ENCODE measurements around the gene RASL10B.

The RASL10B gene

GRCh38 chr17:35717475-35717874 lies 14.0 kb upstream of the RASL10B start:
- no peak for DNase-seq (ENCODE audit: low read depth)

- no peak for DNase-seq (ENCODE audit: low read depth)
Observed at GRCh38 chr17:35723735-35724134, 7.7 kb upstream of the RASL10B start.

DNA sequence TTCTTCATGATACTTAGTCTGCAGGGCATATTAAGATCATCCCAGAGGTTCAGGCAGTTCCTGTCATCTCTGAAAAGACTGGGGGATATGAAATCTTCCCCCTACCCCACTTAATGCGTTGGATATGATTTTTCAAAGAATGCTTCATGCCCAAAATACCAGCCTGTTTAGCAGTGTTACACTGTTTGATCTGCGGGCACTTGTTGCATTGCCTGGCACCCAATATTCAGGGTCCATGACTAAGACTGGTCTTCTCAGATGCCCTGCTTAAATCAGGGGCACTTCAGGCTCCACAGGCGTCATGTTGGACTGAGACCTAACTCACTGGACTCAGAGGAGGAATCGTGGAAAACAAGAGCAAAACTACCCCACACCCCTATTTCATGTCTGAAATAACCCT lies 6.4 kb upstream of the RASL10B start:
- no peak for DNase-seq (ENCODE audit: low read depth)

DNA sequence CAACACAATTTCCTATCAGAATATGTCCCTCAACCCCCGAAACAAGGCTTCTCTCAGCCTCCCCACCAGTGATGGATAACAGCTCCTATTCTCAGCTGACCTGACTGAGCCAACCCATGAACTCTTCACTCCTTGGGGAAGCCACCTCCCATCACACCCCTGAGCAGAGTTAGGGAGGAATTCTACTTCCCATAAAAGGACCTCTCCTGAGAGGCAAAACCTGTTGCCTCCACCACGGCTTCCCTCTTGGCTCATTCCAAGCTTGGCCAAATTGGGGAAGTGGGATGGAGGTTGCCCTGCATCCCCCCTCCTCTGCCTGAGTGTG lies 5.7 kb upstream of the RASL10B start:
- no peak for DNase-seq (ENCODE audit: low read depth)

GRCh38 chr17:35726127-35726952 lies 5.1 kb upstream of the RASL10B start:
- no peak for DNase-seq (ENCODE audit: low read depth)

DNA sequence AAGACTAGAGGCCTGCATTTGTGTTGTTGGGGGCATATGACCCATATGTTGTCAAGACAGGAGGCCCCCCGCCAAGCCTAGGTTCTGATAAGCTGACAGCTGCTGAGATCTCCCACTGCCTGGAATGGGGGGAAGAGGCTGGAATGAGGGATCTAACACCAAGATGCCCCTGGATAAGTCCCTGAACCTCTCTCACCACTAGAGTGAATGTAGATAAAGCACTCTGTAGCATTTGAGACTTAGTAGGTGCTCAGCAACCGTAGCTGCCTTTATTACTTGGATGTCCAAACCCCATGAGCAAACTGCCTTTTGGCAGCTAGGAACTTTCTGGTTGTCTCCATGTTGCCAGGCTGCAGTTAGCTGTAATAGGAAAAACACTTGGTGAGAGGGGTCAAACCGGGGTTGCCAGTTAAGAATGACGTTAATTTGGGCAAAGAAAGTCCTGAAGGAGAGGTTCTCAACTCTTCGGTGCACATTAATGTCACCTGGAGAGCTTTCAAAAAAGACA lies 4.4 kb upstream of the RASL10B start:
- DNase-seq (ENCODE audit: low read depth), result no peak

- no peak for DNase-seq (ENCODE audit: low read depth)
Observed at GRCh38 chr17:35727635-35728034, 3.8 kb upstream of the RASL10B start.

DNA sequence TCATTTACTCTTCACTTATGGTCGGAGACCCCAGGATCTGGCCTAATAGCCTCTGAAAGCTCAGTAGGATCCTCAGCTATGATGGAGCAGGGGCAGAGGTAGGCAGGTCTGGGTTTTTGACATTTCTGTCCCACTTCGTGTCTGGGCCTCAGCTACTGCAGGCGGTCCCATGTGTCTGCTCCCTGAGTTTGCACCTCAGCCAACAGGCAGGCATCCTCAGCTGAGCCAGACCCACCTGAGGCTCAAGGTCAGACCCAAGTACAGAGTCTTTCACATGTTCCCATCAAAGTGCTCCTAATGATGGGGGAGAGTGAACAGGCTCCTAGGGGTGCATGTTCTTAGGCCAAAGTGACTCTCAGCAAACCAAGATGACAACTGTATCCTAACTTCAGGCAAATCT lies 2.9 kb upstream of the RASL10B start:
- no peak for DNase-seq (ENCODE audit: low read depth)

- no peak for DNase-seq (ENCODE audit: low read depth)
Observed at GRCh38 chr17:35729405-35729833, 2.0 kb upstream of the RASL10B start.

DNA sequence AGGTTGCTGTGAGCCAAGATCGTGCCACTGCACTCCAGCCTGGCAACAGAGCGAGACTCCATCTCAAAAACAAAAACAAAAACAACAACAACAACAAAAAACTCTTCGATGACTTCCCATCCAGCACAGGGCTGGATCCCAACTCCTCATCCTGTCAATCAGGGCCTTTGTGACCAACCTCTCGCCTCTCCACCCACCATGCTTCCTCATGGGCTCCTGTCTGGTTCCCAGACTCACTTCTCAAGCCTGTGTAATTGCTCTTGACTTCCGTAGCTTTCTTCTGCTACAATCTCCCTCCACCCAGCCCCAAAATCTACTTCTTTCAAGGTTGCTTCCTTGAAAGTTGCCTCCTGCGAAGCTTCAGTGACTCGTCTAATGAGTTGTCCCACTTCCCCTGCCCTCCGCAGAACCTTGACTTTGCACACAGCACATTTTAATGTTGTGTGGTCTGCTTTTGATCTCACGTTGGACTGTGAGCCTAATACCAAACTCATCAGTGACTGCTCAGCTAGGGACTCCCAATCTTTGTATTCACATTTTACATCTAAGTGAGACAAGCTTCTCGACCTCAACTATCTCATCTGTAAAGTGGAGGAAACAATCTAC lies 936 bp upstream of the RASL10B start:
- DNase-seq (ENCODE audit: low read depth), result no peak

DNA sequence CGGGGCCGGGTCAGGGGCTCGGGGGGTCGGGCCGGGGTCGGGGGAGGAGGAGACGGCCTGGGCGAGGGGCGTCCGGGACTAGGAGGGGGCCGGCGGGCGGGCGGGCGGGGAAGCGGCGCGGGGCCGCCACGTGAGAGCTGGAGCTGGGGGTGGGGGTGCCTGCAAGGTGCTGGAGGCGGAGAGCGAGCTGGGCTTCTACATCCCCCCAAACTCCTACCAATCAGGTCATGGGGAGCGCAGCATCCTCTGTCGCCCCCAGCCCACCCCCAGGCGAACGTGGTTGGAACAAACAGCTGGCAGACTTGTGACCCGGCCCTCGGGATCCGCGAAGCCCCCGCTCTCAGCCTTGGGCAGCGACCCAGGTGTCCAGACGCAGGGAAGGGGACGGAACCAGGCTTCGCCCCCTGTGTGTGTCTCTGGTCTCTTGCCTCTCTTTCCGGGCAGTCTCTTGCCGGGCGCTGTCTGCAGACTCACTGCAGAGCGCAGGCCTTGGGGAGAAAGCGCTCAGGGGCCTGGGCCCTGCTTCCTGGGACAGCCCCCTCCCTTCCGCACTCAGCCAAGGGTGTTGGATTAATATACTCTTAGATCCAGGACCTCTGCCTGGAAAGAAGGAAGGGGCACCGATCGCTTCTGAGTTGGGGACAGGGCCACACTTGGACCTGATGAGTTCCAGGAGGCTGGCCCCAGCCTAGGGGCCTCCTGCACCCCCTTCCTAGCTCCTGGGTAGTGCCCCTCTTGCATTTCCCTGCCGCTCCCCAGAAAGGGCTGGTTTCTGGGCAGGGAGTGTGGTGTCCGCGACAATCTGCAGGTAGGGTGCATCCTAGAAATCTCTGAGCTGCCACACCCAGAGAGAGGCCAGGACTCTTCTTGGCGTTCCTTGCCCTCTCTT lies 722 bp downstream of the RASL10B start:
- no peak for DNase-seq (ENCODE audit: low read depth)

- DNase-seq (ENCODE audit: low read depth), result no peak
Observed at GRCh38 chr17:35732806-35733136, 1.3 kb downstream of the RASL10B start.

- no peak for DNase-seq (ENCODE audit: low read depth)
Observed at GRCh38 chr17:35733366-35733765, 1.9 kb downstream of the RASL10B start.

GRCh38 chr17:35734396-35734795 lies 3.0 kb downstream of the RASL10B start:
- DNase-seq (ENCODE audit: low read depth), result no peak

- no peak for DNase-seq (ENCODE audit: low read depth)
Observed at GRCh38 chr17:35735036-35735805, 3.8 kb downstream of the RASL10B start.

DNA sequence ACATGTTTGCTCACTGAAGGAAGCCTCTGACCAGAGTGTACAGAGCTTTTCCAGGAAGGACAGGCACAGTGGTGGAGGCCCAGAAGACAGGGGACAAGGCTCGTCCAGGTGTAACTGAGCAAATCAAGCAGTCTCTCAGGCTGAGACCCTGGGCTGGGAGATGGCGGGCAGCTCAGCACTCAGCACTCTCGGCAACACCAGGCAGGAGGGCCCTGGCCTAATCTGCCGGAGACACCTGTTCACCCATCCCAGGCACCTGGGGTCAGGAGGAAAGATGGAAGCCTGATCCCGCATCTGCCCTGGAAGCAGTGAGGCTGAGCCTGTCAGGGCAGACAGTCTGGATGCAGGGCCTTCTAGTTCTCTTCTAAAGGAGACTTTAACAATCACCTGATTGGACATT lies 4.8 kb downstream of the RASL10B start:
- no peak for DNase-seq (ENCODE audit: low read depth)

DNA sequence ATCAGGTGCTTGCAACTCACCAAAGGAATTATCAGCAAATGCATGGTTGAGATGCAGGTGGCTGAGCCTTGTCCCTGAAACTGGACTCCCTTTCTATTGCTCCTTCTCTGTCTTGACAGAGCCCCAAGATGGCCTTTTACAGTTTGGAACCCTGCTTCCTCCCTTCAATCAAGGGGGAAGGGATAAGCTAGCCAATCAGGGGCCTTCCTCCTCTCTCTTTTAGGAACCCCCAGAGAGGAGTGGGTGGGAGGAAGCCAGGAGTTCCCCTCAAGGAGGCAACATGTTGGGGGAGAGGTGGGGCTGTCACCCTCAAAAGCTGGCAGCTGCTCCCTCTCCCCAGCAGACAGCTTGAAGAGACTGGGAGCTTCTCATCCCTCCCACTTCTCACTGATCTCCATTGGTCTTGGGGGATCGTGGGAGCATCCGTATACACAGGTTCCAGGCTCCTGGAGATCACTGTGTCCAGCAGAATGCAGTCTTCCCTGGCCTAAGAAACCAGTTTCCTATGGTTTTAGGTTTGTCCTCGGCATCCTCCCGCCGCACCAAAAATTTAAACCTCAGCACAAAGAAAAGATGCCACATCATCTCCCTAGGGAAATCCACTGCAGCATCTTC lies 7.2 kb downstream of the RASL10B start:
- DNase-seq (ENCODE audit: low read depth), result no peak

- DNase-seq (ENCODE audit: low read depth), result no peak
Observed at GRCh38 chr17:35740216-35740615, 8.8 kb downstream of the RASL10B start.

- DNase-seq (ENCODE audit: low read depth), result no peak
Observed at GRCh38 chr17:35740997-35741931, 9.8 kb downstream of the RASL10B start.

DNA sequence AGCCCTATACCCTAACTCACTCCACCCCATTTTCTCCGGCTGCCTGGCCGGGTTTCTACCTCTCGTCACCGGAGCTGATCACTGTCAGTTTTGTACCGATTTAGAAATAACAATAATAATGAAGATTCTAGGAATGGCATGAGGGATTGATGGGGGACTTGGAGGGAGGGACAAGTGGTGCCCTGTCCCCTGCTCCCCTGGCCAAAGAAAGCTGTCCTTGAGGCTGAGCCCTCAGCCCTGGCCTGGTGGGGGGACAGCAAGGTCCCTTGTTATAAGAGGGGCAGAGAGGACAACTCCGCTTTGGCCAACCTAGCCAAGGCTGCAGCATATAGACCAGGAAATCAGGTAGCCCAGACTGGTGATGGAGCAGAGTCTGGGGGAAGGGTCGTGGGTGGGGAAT lies 11.1 kb downstream of the RASL10B start:
- no peak for DNase-seq (ENCODE audit: low read depth)
